ENCODE results near the gene AIF1. TPM values are rescaled to one million over a fixed set of nuclear protein-coding genes. Genes with fewer than 3 reads are reported as not detected.

The AIF1 gene
- total RNA-seq, 8 experiments from 2014 or later, result 1.1 to 3.1 (median 2.0) TPM; not detected in 3

DNA sequence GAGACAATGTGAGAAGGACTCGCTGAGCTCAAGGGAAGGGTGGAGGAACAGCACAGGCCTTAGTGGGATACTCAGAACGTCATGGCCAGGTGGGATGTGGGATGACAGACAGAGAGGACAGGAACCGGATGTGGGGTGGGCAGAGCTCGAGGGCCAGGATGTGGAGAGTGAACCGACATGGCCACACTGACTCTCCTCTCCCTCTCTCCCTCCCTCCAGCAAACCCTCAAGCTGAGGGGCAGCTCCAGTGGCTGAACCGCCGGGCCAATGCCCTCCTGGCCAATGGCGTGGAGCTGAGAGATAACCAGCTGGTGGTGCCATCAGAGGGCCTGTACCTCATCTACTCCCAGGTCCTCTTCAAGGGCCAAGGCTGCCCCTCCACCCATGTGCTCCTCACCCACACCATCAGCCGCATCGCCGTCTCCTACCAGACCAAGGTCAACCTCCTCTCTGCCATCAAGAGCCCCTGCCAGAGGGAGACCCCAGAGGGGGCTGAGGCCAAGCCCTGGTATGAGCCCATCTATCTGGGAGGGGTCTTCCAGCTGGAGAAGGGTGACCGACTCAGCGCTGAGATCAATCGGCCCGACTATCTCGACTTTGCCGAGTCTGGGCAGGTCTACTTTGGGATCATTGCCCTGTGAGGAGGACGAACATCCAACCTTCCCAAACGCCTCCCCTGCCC lies 38.0 kb upstream of the AIF1 start:
- in situ Hi-C loops (cut with MboI; ENCODE audit: low pct_unique_long_range_greater_than_20kb in 2 of 9, low sequenced_read_pairs in 9 of 9, unreplicated experiment in 9 of 9), result no loop called here
- Histone ChIP-seq H3K4me3 (no peak overlapping the region), H3K4me1 (replicated peaks in 1 of 2) (peaks cover 0 to 6% of the 10 kb centered on the region in 2 donors), H3K27ac (no peak overlapping the region)
- WGBS, 10 experiments, result 52 to 90% (median 78%) methylated on average over 1 to 8 of the region's 19 CpGs; no CpG with 5 or more reads in 2 of the 10 experiments
- ATAC-seq (replicated peaks in 6 of 8), result no peak

DNA sequence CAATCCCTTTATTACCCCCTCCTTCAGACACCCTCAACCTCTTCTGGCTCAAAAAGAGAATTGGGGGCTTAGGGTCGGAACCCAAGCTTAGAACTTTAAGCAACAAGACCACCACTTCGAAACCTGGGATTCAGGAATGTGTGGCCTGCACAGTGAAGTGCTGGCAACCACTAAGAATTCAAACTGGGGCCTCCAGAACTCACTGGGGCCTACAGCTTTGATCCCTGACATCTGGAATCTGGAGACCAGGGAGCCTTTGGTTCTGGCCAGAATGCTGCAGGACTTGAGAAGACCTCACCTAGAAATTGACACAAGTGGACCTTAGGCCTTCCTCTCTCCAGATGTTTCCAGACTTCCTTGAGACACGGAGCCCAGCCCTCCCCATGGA lies 37.5 kb upstream of the AIF1 start:
- in situ Hi-C loops (cut with MboI; ENCODE audit: low pct_unique_long_range_greater_than_20kb in 2 of 9, low sequenced_read_pairs in 9 of 9, unreplicated experiment in 9 of 9), result no loop called here
- WGBS, 10 experiments, result 20 to 93% (median 73%) methylated on average over 1 to 3 of the region's 3 CpGs; no CpG with 5 or more reads in 4 of the 10 experiments

DNA sequence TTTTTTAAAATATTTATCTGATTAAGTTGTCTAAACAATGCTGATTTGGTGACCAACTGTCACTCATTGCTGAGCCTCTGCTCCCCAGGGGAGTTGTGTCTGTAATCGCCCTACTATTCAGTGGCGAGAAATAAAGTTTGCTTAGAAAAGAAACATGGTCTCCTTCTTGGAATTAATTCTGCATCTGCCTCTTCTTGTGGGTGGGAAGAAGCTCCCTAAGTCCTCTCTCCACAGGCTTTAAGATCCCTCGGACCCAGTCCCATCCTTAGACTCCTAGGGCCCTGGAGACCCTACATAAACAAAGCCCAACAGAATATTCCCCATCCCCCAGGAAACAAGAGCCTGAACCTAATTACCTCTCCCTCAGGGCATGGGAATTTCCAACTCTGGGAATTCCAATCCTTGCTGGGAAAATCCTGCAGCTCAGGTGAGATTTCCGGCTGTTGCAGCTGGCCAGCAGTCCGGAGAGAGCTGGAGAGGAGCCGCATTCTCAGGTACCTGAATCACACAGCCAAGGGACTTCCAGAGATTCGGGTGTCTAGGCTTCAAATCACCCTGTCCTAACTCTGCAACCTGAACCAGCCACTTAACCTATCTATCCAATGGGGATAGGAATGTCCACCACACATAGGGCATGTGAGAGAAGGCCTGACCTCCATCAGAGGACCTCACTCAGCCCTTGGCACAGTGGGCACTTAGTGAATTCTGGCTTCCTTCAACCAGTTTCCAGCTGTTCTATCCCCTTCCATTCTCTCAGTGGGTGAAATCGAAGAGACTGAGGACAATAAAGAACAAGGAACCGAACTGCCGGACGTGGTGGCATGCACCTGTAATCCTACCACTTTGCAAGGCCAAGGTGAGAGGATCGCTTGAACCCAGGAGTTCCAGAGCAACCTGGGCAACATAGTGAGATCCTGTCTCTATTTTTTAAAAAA lies 36.6 kb upstream of the AIF1 start:
- Histone ChIP-seq H3K4me3 (no peak overlapping the region), H3K27ac (no peak overlapping the region), H3K4me1 (replicated peaks in 1 of 2) (peaks cover 0 to 6% of the 10 kb centered on the region in 2 donors)
- ATAC-seq (replicated peaks in 6 of 8), result no peak
- WGBS, 10 experiments, result 50 to 97% (median 82%) methylated on average over 2 to 8 of the region's 12 CpGs; no CpG with 5 or more reads in 2 of the 10 experiments
- in situ Hi-C loops (cut with MboI; ENCODE audit: low pct_unique_long_range_greater_than_20kb in 2 of 9, low sequenced_read_pairs in 9 of 9, unreplicated experiment in 9 of 9), result no loop called here

More for the DNA sequence above, 37.5 kb upstream of the AIF1 start:
- Histone ChIP-seq H3K27ac (no peak overlapping the region), H3K4me1 (replicated peaks in 1 of 2) (peaks cover 0 to 6% of the 10 kb centered on the region in 2 donors), H3K4me3 (no peak overlapping the region)
- no peak for ATAC-seq (replicated peaks in 6 of 8)

GRCh38 chr6:31579119-31579505 lies 35.9 kb upstream of the AIF1 start:
- no peak overlapping the region for H3K27ac ChIP-seq
- WGBS, 10 experiments, result 60 to 100% (median 97%) methylated on average over 1 to 3 of the region's 3 CpGs; no CpG with 5 or more reads in 4 of the 10 experiments
- in situ Hi-C loops (cut with MboI; ENCODE audit: low pct_unique_long_range_greater_than_20kb in 2 of 9, low sequenced_read_pairs in 9 of 9, unreplicated experiment in 9 of 9), result no loop called here
- ATAC-seq (replicated peaks in 6 of 8), result no peak
- H3K4me1 ChIP-seq (replicated peaks in 1 of 2), result peaks cover 0 to 6% of the 10 kb centered on the region in 2 donors
- no peak overlapping the region for H3K4me3 ChIP-seq

- no peak overlapping the region for H3K27ac ChIP-seq
- in situ Hi-C loops (cut with MboI; ENCODE audit: low pct_unique_long_range_greater_than_20kb in 2 of 9, low sequenced_read_pairs in 9 of 9, unreplicated experiment in 9 of 9), result no loop called here
- peaks cover 0 to 6% of the 10 kb centered on the region in 2 donors for H3K4me1 ChIP-seq (replicated peaks in 1 of 2)
- 50 to 100% (median 84%) methylated on average over 1 to 3 of the region's 8 CpGs; no CpG with 5 or more reads in 2 of the 10 experiments for WGBS, 10 experiments
- no peak for ATAC-seq (replicated peaks in 6 of 8)
- no peak overlapping the region for H3K4me3 ChIP-seq
Observed at GRCh38 chr6:31579546-31580437, 35.2 kb upstream of the AIF1 start.

DNA sequence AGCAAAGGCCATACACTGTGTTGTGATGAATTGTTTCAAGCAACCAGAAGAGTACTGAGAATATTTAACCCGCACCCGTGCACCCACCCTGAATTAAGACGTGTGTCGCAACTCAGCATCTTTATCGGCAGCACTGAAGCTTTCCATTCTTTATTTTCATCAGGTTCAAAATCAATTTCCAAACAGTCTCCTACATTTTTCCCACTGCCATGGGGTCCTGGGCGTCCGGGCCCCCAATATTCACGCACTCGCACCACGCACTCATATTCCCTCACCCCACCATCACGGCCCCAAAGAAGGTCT lies 34.6 kb upstream of the AIF1 start:
- Histone ChIP-seq H3K4me3 (peak overlapping the region; percentile 40 to 51 (median 43)), H3K27ac (no peak overlapping the region), H3K4me1 (replicated peaks in 1 of 2) (peaks cover 0 to 6% of the 10 kb centered on the region in 2 donors)
- 0 to 100% (median 71%) methylated on average over 1 to 7 of the region's 11 CpGs; no CpG with 5 or more reads in 4 of the 10 experiments for WGBS, 10 experiments
- in situ Hi-C loops (cut with MboI; ENCODE audit: low pct_unique_long_range_greater_than_20kb in 2 of 9, low sequenced_read_pairs in 9 of 9, unreplicated experiment in 9 of 9), result no loop called here
- no peak for ATAC-seq (replicated peaks in 6 of 8)

DNA sequence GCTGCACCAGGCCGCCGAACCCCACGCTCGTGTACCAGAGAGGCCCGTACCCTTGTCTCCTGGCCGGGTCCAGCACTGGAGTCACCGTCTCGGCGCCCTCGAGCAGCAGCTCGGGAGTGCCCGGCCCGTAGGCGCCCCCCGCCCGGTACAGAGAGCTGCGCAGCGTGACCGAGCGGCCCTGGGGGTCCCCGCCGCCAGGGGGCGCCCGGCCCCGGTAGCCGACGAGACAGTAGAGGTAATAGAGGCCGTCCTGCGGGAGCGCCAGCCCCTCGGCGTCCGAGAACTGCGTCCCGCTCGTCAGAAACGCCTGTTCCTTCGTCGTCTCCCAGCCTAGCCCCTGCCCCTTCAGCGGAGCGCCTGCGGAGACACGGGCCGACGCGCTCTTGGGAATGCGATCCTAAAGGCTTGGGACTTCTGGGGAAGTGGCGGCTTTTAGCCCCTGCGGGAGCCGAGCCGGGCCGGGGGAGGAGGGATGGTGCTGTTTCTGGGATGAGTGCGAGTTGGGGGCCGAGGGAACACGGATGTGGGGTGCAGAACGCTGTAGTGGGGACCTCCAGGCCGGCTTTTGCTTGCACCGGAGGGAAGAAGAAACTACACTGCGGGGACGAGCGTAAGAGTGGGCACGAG lies 34.1 kb upstream of the AIF1 start:
- in situ Hi-C loops (cut with MboI; ENCODE audit: low pct_unique_long_range_greater_than_20kb in 2 of 9, low sequenced_read_pairs in 9 of 9, unreplicated experiment in 9 of 9), result no loop called here
- H3K27ac ChIP-seq, result no peak overlapping the region

GRCh38 chr6:31581434-31582229 lies 33.4 kb upstream of the AIF1 start:
- no peak overlapping the region for H3K27ac ChIP-seq
- H3K4me3 ChIP-seq, result peak overlapping the region; percentile 40 to 51 (median 43)
- in situ Hi-C loops (cut with MboI; ENCODE audit: low pct_unique_long_range_greater_than_20kb in 2 of 9, low sequenced_read_pairs in 9 of 9, unreplicated experiment in 9 of 9), result no loop called here
- peak in 2 of 8 experiments; percentile 6 for ATAC-seq (replicated peaks in 6 of 8)
- H3K4me1 ChIP-seq (replicated peaks in 1 of 2), result peaks cover 0 to 6% of the 10 kb centered on the region in 2 donors
- 3 to 100% (median 14%) methylated on average over 1 to 10 of the region's 21 CpGs; no CpG with 5 or more reads in 2 of the 10 experiments for WGBS, 10 experiments

More for the DNA sequence above, 34.1 kb upstream of the AIF1 start:
- Histone ChIP-seq H3K4me1 (replicated peaks in 1 of 2) (peaks cover 0 to 6% of the 10 kb centered on the region in 2 donors), H3K4me3 (peak overlapping the region; percentile 40 to 51 (median 43))
- WGBS, 10 experiments, result 0 to 11% (median 2%) methylated on average over 4 to 26 of the region's 62 CpGs; no CpG with 5 or more reads in 4 of the 10 experiments
- peak; percentile 97 to 99 (median 99) for ATAC-seq (replicated peaks in 6 of 8)

GRCh38 chr6:31582230-31582643 lies 32.8 kb upstream of the AIF1 start, which contains the start of gene LTB:
TSS of gene LTB (minus strand) at chr6:31582424. CDS start at chr6:31582417, 7 bp downstream.
- in situ Hi-C loops (cut with MboI; ENCODE audit: low pct_unique_long_range_greater_than_20kb in 2 of 9, low sequenced_read_pairs in 9 of 9, unreplicated experiment in 9 of 9), result no loop called here
- WGBS, 10 experiments, result no CpG with 5 or more reads among the region's 3 CpGs
- H3K27ac ChIP-seq, result no peak within 1 kb of the TSS
- H3K4me3 ChIP-seq, result peak within 1 kb of the TSS; percentile 40 to 51 (median 43)
- peaks cover 2 to 6% of the 10 kb centered on the region in 2 donors for H3K4me1 ChIP-seq (replicated peaks in 1 of 2)
- ATAC-seq (replicated peaks in 6 of 8), result no peak

DNA sequence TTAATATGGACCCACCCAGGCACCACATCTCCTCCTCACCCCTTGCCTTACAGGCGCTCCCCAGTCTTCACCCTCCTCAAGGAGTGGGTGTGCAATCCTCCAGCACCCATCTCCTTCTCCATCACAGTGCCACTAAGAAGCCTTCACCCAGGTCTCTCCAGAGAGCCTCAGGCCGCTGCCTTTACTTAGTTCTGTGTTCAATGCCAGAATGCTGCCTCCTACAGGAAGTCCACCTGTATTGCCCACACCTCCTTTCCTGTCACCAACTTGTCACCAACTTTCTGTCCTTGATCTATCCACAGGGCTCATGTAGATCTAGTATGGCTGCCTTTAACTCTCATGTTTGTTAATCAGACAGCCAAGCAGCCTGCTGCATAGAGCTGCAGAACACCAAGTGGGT lies 29.5 kb upstream of the AIF1 start:
- H3K4me1 ChIP-seq (replicated peaks in 1 of 2), result peaks cover 3 to 6% of the 10 kb centered on the region in 2 donors
- H3K4me3 ChIP-seq, result no peak overlapping the region
- in situ Hi-C loops (cut with MboI; ENCODE audit: low pct_unique_long_range_greater_than_20kb in 2 of 9, low sequenced_read_pairs in 9 of 9, unreplicated experiment in 9 of 9), result no loop called here
- H3K27ac ChIP-seq, result no peak overlapping the region
- 0 to 100% (median 58%) methylated on average over 1 to 2 of the region's 2 CpGs; no CpG with 5 or more reads in 6 of the 10 experiments for whole genome bisulfite sequencing, 10 experiments
- ATAC-seq (replicated peaks in 6 of 8), result no peak

- Histone ChIP-seq H3K4me1 (replicated peaks in 1 of 2) (peaks cover 3 to 6% of the 10 kb centered on the region in 2 donors), H3K27ac (no peak within 1 kb of the TSS), H3K4me3 (no peak within 1 kb of the TSS)
- WGBS, 10 experiments, result 63 to 80% (median 67%) methylated on average over 1 of the region's 1 CpG; no CpG with 5 or more reads in 7 of the 10 experiments
- in situ Hi-C loops (cut with MboI; ENCODE audit: low pct_unique_long_range_greater_than_20kb in 2 of 9, low sequenced_read_pairs in 9 of 9, unreplicated experiment in 9 of 9), result no loop called here
- ATAC-seq (replicated peaks in 6 of 8), result peak in 1 of 8 experiments; percentile 12
Observed at GRCh38 chr6:31586008-31586407, 29.0 kb upstream of the AIF1 start, which contains the start of gene LST1. TSS of gene LST1 (plus strand) at chr6:31586277. CDS start at chr6:31587300, 1,023 bp downstream.
